KMS-11 (cell line): ENCODE data around the gene BRD2.
A peak's percentile ranks its signal among the peaks of the same experiment; 100 is the strongest.

Experiments used
- H2AFZ ChIP-seq: fragments of 200-600 bp; sonication (generic); 2 replicates; pipeline ENCODE4 v1.6.1; 2016; ENCODE audit warnings: antibody characterized with exemption, mixed run types, low read depth
- H3K27ac ChIP-seq: fragments of 200-600 bp; sonication (generic); 2 replicates; pipeline ENCODE4 v1.6.1; 2016; ENCODE audit warnings: mild to moderate bottlenecking, mixed run types
- H3K27me3 ChIP-seq: fragments of 200-600 bp; sonication (generic); 2 replicates; pipeline ENCODE4 v1.6.1; 2017; ENCODE audit warnings: mild to moderate bottlenecking, low read depth, mixed run types, moderate library complexity; ENCODE audit not compliant: insufficient read depth
- H3K36me3 ChIP-seq: fragments of 200-600 bp; sonication (generic); 2 replicates; pipeline ENCODE4 v1.6.1; 2017; ENCODE audit warnings: mild to moderate bottlenecking, mixed run types; ENCODE audit not compliant: insufficient read depth
- H3K4me1 ChIP-seq: fragments of 200-600 bp; sonication (generic); 2 replicates; pipeline ENCODE4 v1.6.1; 2016; ENCODE audit warnings: mild to moderate bottlenecking, low read depth, mixed run types; ENCODE audit not compliant: poor library complexity, severe bottlenecking
- H3K4me2 ChIP-seq: fragments of 200-600 bp; sonication (generic); 2 replicates; pipeline ENCODE4 v1.7.0; 2016; ENCODE audit warnings: mild to moderate bottlenecking, mixed run types
- H3K4me3 ChIP-seq: fragments of 200-600 bp; sonication (generic); IDR thresholded peaks from 2 replicates; pipeline ENCODE4 v1.6.1; 2017; ENCODE audit warnings: low read depth, low read length, mixed read lengths; ENCODE audit not compliant: insufficient read depth
- H3K79me2 ChIP-seq: fragments of 200-600 bp; sonication (generic); 2 replicates; pipeline ENCODE4 v1.6.1; 2016; ENCODE audit warnings: low read depth, mixed run types; ENCODE audit not compliant: insufficient read depth
- H3K9ac ChIP-seq: fragments of 200-600 bp; sonication (generic); 2 replicates; pipeline ENCODE4 v1.6.1; 2016; ENCODE audit warnings: mild to moderate bottlenecking, mixed run types
- H4K20me1 ChIP-seq: fragments of 200-600 bp; sonication (generic); 2 replicates; pipeline ENCODE4 v1.6.1; 2016; ENCODE audit warnings: mild to moderate bottlenecking, mixed run types; ENCODE audit not compliant: insufficient read depth
- CTCF ChIP-seq: fragments of 200-600 bp; sonication (generic); conservative IDR thresholded peaks from 2 replicates; pipeline ENCODE4 v1.6.1; 2017; ENCODE audit warnings: low read depth, mild to moderate bottlenecking, antibody characterized with exemption, low read length, moderate library complexity, mixed read lengths

BRD2 gene

GRCh38 chr6:32983493-32983848, 15.1 kb downstream of the BRD2 start:
- Histone ChIP-seq H3K27ac (peak overlapping the region; percentile 45), H3K79me2 (peaks cover 12% of the 10 kb centered on the region), H3K36me3 (peaks cover 14% of the 10 kb centered on the region; the same call in 1 of the 2 replicates), H2AFZ (no peak overlapping the region), H3K27me3 (no peaks in the 10 kb centered on the region), H3K4me1 (peaks cover 10% of the 10 kb centered on the region), H3K9ac (no peak overlapping the region), H3K4me2 (no peak overlapping the region), H4K20me1 (peaks cover 18% of the 10 kb centered on the region), H3K4me3 (no peak overlapping the region)
- no peak for TF ChIP-seq CTCF

- H3K27me3 ChIP-seq = no peaks in the 10 kb centered on the region
- H3K9ac ChIP-seq = no peak overlapping the region
- H3K36me3 ChIP-seq = peaks cover 10% of the 10 kb centered on the region; the same call in 1 of the 2 replicates
- H2AFZ ChIP-seq = no peak overlapping the region
- H3K4me3 ChIP-seq = no peak overlapping the region
- peaks cover 10% of the 10 kb centered on the region for H3K4me1 ChIP-seq
- H3K27ac ChIP-seq = peak overlapping the region; percentile 45
- TF ChIP-seq CTCF = no peak
- peaks cover 7% of the 10 kb centered on the region for H3K79me2 ChIP-seq
- H4K20me1 ChIP-seq = peaks cover 16% of the 10 kb centered on the region
- no peak overlapping the region; the same call in 1 of the 2 replicates for H3K4me2 ChIP-seq
Observed at GRCh38 chr6:32983964-32984621, 15.7 kb downstream of the BRD2 start.

- Histone ChIP-seq H3K4me3 (no peak overlapping the region), H3K36me3 (0 out of 2 replicates have a peak, but pooled peaks cover 3% of the 10 kb centered on the region), H2AFZ (no peak overlapping the region), H3K4me1 (peaks cover 10% of the 10 kb centered on the region), H4K20me1 (peaks cover 13% of the 10 kb centered on the region), H3K27me3 (no peaks in the 10 kb centered on the region), H3K9ac (no peak overlapping the region), H3K27ac (peak overlapping the region; percentile 45), H3K4me2 (no peak overlapping the region; the same call in 1 of the 2 replicates), H3K79me2 (no peaks in the 10 kb centered on the region)
- peak; percentile 86; the same call in 1 of the 2 replicates for TF ChIP-seq CTCF
Observed at GRCh38 chr6:32984622-32985389, 16.4 kb downstream of the BRD2 start.

GRCh38 chr6:32989368-32989767, 21.0 kb downstream of the BRD2 start:
- H3K9ac ChIP-seq = no peak overlapping the region
- H4K20me1 ChIP-seq = no peaks in the 10 kb centered on the region
- H3K36me3 ChIP-seq = no peaks in the 10 kb centered on the region
- no peak overlapping the region for H3K4me3 ChIP-seq
- H3K79me2 ChIP-seq = no peaks in the 10 kb centered on the region
- no peak overlapping the region for H3K4me2 ChIP-seq
- H3K27ac ChIP-seq = no peak overlapping the region
- H3K4me1 ChIP-seq = peaks cover 4% of the 10 kb centered on the region
- TF ChIP-seq CTCF = no peak
- no peaks in the 10 kb centered on the region for H3K27me3 ChIP-seq
- no peak overlapping the region for H2AFZ ChIP-seq
